SK-N-MC (cell line): ENCODE results near the gene PTPRN2.

ENCODE experiments used
- EZH2 ChIP-seq: fragments of 200-600 bp; sonication (generic); IDR thresholded peaks from one replicate; pipeline ENCODE4 v1.6.1; 2017; ENCODE audit warnings: antibody characterized with exemption
- FOXP2 ChIP-seq: optimal IDR thresholded peaks from 2 replicates; pipeline ENCODE3; 2011; ENCODE audit warnings: mild to moderate bottlenecking, moderate library complexity; ENCODE audit not compliant: insufficient read depth; ENCODE audit errors: extremely low read length, control extremely low read depth
- POLR2AphosphoS5 ChIP-seq: IDR thresholded peaks from 2 replicates; pipeline ENCODE4 v1.6.1; 2012; ENCODE audit warnings: mild to moderate bottlenecking, low read depth, low read length, borderline replicate concordance

DNA sequence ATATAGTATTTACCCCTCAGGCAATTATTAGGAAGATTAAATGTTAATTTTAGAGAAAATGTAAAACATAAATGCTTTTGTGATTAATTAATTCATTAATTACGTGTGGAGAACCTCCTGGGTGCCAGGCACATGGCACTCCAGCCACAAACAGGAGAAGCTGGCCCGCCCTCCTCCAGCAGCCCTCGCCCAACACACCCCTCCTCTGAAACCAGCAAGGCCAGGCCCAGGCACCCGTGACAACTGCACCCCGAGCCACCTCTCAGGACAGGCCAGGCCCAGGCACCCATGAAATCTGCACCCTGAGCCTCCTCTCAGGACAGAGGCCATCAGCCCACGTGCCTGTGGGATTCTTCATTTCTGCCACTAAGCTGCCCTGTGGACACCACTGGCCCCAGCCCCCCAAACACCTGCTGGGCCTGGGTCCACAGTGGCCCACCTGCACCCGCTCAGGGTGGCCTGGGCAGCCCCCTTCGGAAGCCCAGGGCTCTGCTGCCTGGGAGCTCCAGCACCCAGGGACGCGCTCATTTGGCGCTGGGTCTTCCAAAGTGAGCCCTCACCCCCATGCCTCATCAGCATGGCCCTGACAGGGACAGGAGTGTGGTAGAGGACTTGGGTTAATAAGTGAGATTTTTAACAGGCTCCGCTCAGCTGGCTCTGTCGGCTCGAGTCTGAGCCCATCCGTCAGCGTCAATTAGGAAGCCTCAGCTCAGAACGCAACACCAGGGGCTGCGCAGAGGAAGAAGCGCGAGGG, 768.7 kb downstream of the PTPRN2 start:
- TF ChIP-seq POLR2AphosphoS5 = no peak
- TF ChIP-seq EZH2 = no peak
- no peak for TF ChIP-seq FOXP2
